ENCODE data around the gene MT2A.

Gene MT2A

GRCh38 chr16:56636616-56637413 lies 28.4 kb downstream of the MT2A start:
- Mint-ChIP-seq H3K36me3 (no peaks in the 10 kb centered on the region), H3K4me3 (no peak overlapping the region)

GRCh38 chr16:56637814-56638750 lies 29.7 kb downstream of the MT2A start, which contains the start of gene MT1A:
TSS of gene MT1A (plus strand) at chr16:56638666. CDS start at chr16:56638739, 73 bp downstream.
- no peak for DNase-seq (ENCODE audit: low spot score in 2 of 2)
- peaks cover 30% of the 10 kb centered on the region for H3K4me1 Mint-ChIP-seq
- H3K36me3 Mint-ChIP-seq, result no peaks in the 10 kb centered on the region
- no peak within 1 kb of the TSS for H3K27ac Mint-ChIP-seq
- peak; percentile 49 for ATAC-seq
- H3K4me3 Mint-ChIP-seq, result peak within 1 kb of the TSS; percentile 57
- no peaks in the 10 kb centered on the region for H3K9me3 Mint-ChIP-seq

More at GRCh38 chr16:56636616-56637413, 28.4 kb downstream of the MT2A start:
- no peak overlapping the region for H3K27ac Mint-ChIP-seq
- DNase-seq (ENCODE audit: low spot score in 2 of 2) (no peak), ATAC-seq (no peak)
- no peaks in the 10 kb centered on the region for H3K9me3 Mint-ChIP-seq
- peaks cover 27% of the 10 kb centered on the region for H3K4me1 Mint-ChIP-seq

- ATAC-seq (no peak), DNase-seq (ENCODE audit: low spot score in 2 of 2) (no peak)
- Mint-ChIP-seq H3K36me3 (no peaks in the 10 kb centered on the region), H3K9me3 (no peaks in the 10 kb centered on the region), H3K27ac (no peak overlapping the region), H3K4me1 (peaks cover 40% of the 10 kb centered on the region), H3K4me3 (peak overlapping the region; percentile 57)
These were observed 30.7 kb downstream of the MT2A start for GRCh38 chr16:56639045-56639444.

- ATAC-seq, result no peak
- H3K4me3 Mint-ChIP-seq, result no peak overlapping the region
- H3K4me1 Mint-ChIP-seq, result peaks cover 38% of the 10 kb centered on the region
- H3K9me3 Mint-ChIP-seq, result no peaks in the 10 kb centered on the region
- DNase-seq (ENCODE audit: low spot score in 2 of 2), result no peak
- no peaks in the 10 kb centered on the region for H3K36me3 Mint-ChIP-seq
- H3K27ac Mint-ChIP-seq, result no peak overlapping the region
These were observed 31.7 kb downstream of the MT2A start for GRCh38 chr16:56640076-56640475.

DNA sequence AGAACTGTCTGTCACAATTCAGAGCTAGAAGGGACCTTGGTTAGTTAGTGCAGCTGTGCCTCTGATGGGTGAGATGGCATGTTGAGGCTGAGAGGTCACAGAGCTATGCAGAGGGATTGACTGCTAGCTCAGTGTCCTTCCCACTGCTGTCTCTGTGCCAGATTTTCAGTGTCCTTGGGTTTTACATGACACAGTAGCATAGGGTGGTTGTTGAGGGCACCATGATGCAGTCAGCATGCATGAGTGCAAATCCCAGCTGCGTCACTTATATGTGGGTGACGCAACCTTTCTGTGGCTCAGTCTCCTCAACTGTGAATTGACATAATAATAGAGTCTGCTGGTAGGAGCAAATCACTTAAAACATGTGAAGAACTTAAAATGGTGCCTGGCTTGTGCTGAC lies 32.8 kb downstream of the MT2A start:
- ATAC-seq, result no peak

DNA sequence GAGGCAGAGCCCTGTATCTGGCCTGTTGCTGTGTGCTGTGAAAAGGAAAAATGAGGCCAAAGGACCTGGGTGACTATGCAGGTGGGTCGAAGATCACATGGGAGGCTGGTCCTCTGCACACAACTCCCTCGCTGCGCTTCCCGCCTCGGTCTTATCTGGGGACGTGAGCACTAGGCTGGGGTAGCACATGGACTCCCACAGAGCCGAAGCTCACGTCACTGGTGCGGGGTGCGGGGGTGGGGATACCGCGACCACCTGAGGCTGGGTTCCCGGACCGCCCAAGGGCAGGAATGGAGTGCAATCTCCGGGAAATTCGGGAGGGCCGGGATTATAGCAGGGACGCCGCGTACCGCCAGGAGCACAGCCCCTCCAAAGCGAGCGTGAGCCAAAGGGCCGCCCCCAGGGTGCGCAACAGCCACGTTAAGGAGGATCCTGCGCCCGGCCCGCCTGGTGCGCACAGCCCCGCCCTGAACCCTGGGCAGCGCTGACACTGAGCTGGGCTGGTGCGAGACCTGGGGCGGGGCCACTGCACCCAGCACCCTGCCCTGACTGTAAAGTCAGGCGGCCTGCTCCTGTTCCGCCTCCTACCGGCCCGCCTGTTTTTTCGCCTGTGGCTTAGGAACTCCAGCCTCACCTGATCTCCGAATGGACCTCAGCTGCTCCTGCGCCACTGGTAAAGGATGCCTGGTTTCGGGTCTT lies 34.8 kb downstream of the MT2A start:
- Mint-ChIP-seq H3K4me1 (peaks cover 19% of the 10 kb centered on the region), H3K4me3 (peak overlapping the region; percentile 70), H3K36me3 (no peaks in the 10 kb centered on the region), H3K27ac (no peak overlapping the region), H3K9me3 (no peaks in the 10 kb centered on the region)
- DNase-seq (ENCODE audit: low spot score in 2 of 2) (peak; percentile 59 to 86), ATAC-seq (peak; percentile 100)

More for the DNA sequence above, 32.8 kb downstream of the MT2A start:
- no peak overlapping the region for H3K27ac Mint-ChIP-seq
- DNase-seq (ENCODE audit: low spot score in 2 of 2), result no peak
- H3K4me1 Mint-ChIP-seq, result peaks cover 31% of the 10 kb centered on the region
- H3K4me3 Mint-ChIP-seq, result no peak overlapping the region
- no peaks in the 10 kb centered on the region for H3K36me3 Mint-ChIP-seq
- no peaks in the 10 kb centered on the region for H3K9me3 Mint-ChIP-seq

GRCh38 chr16:56643833-56644232 lies 35.4 kb downstream of the MT2A start:
- Mint-ChIP-seq H3K36me3 (no peaks in the 10 kb centered on the region), H3K4me1 (peaks cover 19% of the 10 kb centered on the region), H3K4me3 (peak overlapping the region; percentile 70), H3K27ac (no peak overlapping the region), H3K9me3 (no peaks in the 10 kb centered on the region)
- ATAC-seq, result no peak
- DNase-seq (ENCODE audit: low spot score in 2 of 2), result no peak

DNA sequence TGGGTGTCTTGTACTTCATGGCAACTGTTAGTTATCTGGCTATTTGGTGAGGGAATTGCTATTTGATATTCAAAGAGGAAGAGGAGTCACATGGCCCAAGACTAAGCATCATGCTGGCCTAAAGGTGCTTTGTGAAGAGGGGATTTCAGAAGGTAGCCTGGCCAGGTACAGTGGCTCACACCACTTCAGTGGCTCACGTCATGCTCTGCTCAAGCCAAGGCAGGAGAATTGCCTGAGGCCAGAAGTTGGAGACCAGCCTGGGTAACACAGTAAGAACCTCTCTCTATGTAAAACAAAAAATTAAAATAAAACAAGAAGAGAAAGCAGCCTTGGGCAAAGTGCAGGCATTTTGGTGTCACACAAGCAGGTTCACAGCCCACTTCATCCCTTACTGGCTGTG lies 36.9 kb downstream of the MT2A start:
- H3K27ac Mint-ChIP-seq, result no peak overlapping the region
- H3K9me3 Mint-ChIP-seq, result no peaks in the 10 kb centered on the region
- H3K4me3 Mint-ChIP-seq, result no peak overlapping the region
- DNase-seq (ENCODE audit: low spot score in 2 of 2) (no peak), ATAC-seq (no peak)
- H3K36me3 Mint-ChIP-seq, result no peaks in the 10 kb centered on the region
- H3K4me1 Mint-ChIP-seq, result peaks cover 19% of the 10 kb centered on the region

GRCh38 chr16:56645838-56646237 lies 37.5 kb downstream of the MT2A start:
- ATAC-seq (no peak), DNase-seq (ENCODE audit: low spot score in 2 of 2) (no peak)
- Mint-ChIP-seq H3K4me1 (peaks cover 19% of the 10 kb centered on the region), H3K27ac (no peak overlapping the region), H3K36me3 (no peaks in the 10 kb centered on the region), H3K9me3 (no peaks in the 10 kb centered on the region), H3K4me3 (no peak overlapping the region)

DNA sequence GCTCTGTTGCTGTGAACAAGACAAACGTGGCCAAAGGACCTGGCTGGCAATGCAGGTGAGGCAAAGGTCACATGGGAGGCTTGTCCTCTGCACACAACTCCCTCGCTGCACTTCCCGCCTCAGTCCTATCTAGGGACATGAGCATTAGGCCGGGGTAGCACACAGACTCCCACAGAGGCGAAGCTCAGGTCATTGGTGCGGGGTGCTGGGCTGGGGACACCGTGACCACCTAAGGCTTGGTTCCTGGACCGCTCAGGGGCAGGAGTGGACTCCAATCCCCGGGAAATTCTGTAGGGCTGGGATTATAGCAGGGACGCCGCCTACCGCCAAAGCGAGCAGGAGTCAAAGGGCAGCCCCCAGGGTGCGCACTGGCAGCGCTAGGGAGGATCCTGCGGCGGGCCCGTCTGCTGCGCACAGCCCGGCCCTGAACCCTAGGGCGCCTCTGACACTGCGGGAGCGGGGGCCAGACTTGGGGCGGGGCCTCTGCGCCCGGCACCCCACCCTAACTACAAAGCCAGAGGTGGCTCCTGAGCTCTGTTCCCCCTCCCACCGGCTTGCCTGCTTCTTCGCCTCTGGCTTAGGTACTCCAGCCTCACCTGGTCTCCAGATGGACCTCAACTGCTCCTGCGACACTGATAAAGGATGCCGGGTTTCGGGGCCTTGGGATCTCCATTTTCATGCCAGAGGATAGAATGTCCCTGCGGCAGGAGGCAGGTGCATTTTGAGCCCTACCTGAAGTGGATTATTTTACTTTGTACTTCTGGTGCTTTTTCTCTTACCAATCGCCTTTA lies 39.5 kb downstream of the MT2A start:
- Mint-ChIP-seq H3K9me3 (no peaks in the 10 kb centered on the region), H3K36me3 (no peaks in the 10 kb centered on the region), H3K27ac (no peak overlapping the region), H3K4me3 (no peak overlapping the region), H3K4me1 (peaks cover 16% of the 10 kb centered on the region)
- no peak for DNase-seq (ENCODE audit: low spot score in 2 of 2)
- no peak for ATAC-seq

DNA sequence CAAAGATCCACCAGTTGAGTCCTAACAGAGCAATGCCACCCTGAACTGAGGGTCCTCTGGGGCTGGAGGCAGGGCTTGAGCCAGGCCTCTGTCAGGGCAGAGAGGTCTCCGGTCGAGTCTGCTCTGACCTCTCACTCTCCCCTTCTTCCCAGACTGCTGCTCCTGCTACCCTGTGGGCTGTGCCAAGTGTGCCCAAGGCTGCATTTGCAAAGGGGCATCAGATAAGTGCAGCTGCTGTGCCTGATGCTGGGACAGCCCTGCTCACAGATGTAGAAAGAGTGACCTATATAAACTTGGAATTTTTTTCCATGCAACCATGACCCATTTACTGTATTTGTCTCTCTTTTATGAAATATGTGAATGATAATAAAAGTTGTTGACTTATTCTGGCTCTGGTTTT lies 40.9 kb downstream of the MT2A start:
- H3K4me3 Mint-ChIP-seq, result no peak overlapping the region
- no peaks in the 10 kb centered on the region for H3K9me3 Mint-ChIP-seq
- no peak overlapping the region for H3K27ac Mint-ChIP-seq
- H3K4me1 Mint-ChIP-seq, result peaks cover 1% of the 10 kb centered on the region
- H3K36me3 Mint-ChIP-seq, result no peaks in the 10 kb centered on the region
- no peak for DNase-seq (ENCODE audit: low spot score in 2 of 2)
- no peak for ATAC-seq

DNA sequence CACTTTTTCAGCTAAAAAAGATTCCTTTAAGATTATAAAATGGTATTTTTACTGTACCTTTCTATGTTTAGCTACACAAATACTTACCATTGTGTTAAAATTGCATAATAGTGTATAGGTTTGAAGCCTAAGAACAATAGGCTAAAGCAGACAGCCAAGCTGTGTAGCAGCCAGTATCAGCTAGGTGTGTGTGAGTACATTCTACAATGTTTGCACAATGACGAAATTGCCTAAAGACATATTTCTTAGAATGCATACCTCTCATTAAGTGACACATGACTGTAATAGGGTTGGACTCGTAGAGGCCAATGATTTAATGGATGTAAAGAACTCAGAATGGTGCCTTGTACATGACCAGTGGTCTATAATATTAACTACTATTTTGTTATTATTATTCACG lies 41.4 kb downstream of the MT2A start:
- H3K27ac Mint-ChIP-seq, result no peak overlapping the region
- H3K36me3 Mint-ChIP-seq, result no peaks in the 10 kb centered on the region
- no peak for ATAC-seq
- H3K9me3 Mint-ChIP-seq, result no peaks in the 10 kb centered on the region
- H3K4me3 Mint-ChIP-seq, result no peak overlapping the region
- no peaks in the 10 kb centered on the region for H3K4me1 Mint-ChIP-seq
- no peak for DNase-seq (ENCODE audit: low spot score in 2 of 2)

GRCh38 chr16:56651586-56651985 lies 43.2 kb downstream of the MT2A start, which contains the start of gene MT1B:
TSS of gene MT1B (plus strand) at chr16:56651886. CDS start at chr16:56651954, 68 bp downstream.
- Mint-ChIP-seq H3K9me3 (no peaks in the 10 kb centered on the region), H3K4me3 (no peak within 1 kb of the TSS), H3K36me3 (no peaks in the 10 kb centered on the region), H3K4me1 (no peaks in the 10 kb centered on the region), H3K27ac (no peak within 1 kb of the TSS)
- ATAC-seq (no peak), DNase-seq (ENCODE audit: low spot score in 2 of 2) (no peak)

DNA sequence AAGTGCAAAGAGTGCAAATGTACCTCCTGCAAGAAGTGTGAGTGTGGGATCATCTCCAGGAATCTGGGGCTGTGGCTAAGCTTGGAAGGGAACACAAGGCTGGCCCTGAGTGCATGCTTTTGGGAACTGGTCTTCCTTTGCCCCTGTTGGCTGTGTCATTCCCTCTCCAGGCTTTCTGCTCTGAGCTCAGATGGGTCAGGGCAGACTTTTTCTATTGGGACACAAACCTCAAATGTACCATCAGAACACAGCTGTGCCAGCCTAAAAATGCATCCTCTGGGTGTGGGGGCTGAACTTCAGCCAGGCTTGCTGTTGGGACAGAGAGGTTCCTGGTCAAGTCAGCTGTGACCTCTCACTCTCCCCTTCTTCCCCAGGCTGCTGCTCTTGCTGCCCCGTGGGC lies 44.2 kb downstream of the MT2A start:
- no peak overlapping the region for H3K4me3 Mint-ChIP-seq
- ATAC-seq, result no peak
- H3K27ac Mint-ChIP-seq, result no peak overlapping the region
- H3K9me3 Mint-ChIP-seq, result no peaks in the 10 kb centered on the region
- no peaks in the 10 kb centered on the region for H3K4me1 Mint-ChIP-seq
- no peak for DNase-seq (ENCODE audit: low spot score in 2 of 2)
- no peaks in the 10 kb centered on the region for H3K36me3 Mint-ChIP-seq
